Transverse colon (tissue), 4 donors: Measurements from ENCODE around the gene PDXDC1. TPM values are rescaled to one million over a fixed set of nuclear protein-coding genes. Genes with fewer than 3 reads are reported as not detected.
"Not testable (repeated sequence)": the region's sequence is repeated elsewhere in the genome, so short reads cannot be mapped to it uniquely, and the experiment has no call there.

Experiments
- DNase-seq: peaks from one replicate; pipeline ENCODE4 v3.0.0-alpha.2; 2019
- H3K27ac ChIP-seq, 4 donors: fragments of 200-600 bp; sonication (generic); 2 replicates each; pipeline ENCODE4 v1.5.1; 2016 to 2018; ENCODE audit warnings: inconsistent platforms in 4 of 4
- H3K27me3 ChIP-seq: fragments of 200-600 bp; sonication (generic); 2 replicates; pipeline ENCODE4 v1.5.1; 2017; ENCODE audit warnings: inconsistent platforms
- H3K36me3 ChIP-seq, 4 donors: fragments of 200-600 bp; sonication (generic); 2 replicates each; pipeline ENCODE4 v1.5.1; 2017 to 2019; ENCODE audit warnings: inconsistent platforms in 4 of 4
- H3K4me1 ChIP-seq, 4 donors: fragments of 200-600 bp; sonication (generic); 2 replicates each; pipeline ENCODE4 v1.5.1; 2017 to 2020; ENCODE audit warnings: inconsistent platforms in 4 of 4
- H3K4me3 ChIP-seq, 4 donors: fragments of 200-600 bp; sonication (generic); 1 replicate in 1 of 4; 2 replicates in 3 of 4; pipeline versions ENCODE4 v1.5.1 to v1.6.1; 2017 to 2019; ENCODE audit warnings: inconsistent platforms in 4 of 4
- H3K9me3 ChIP-seq, 2 donors: fragments of 200-600 bp; sonication (generic); 2 replicates each; pipeline ENCODE4 v1.5.1; 2017 to 2019; ENCODE audit warnings: inconsistent platforms in 2 of 2
- CTCF ChIP-seq, 5 experiments: fragments of 200-600 bp in 3 of 5; fragments of 450-650 bp in 2 of 5; sonication (generic) in 3 of 5; IDR thresholded peaks; 1 replicate in 2 of 5; 2 replicates in 3 of 5; pipeline ENCODE4 v1.5.1; 2016 to 2017; ENCODE audit warnings: antibody characterized with exemption in 5 of 5, inconsistent platforms in 3 of 5, mild to moderate bottlenecking in 2 of 5, moderate library complexity in 1 of 5
- EP300 ChIP-seq: sonication (generic); formaldehyde crosslinking; IDR thresholded peaks from one replicate; pipeline ENCODE4 v1.6.1; 2017; ENCODE audit warnings: antibody characterized with exemption, low read depth
- POLR2A ChIP-seq: fragments of 450-650 bp; IDR thresholded peaks from one replicate; pipeline ENCODE4 v1.6.1; 2016; ENCODE audit warnings: antibody characterized with exemption, mild to moderate bottlenecking, moderate library complexity
- POLR2AphosphoS5 ChIP-seq, 3 donors: sonication (generic); formaldehyde crosslinking; IDR thresholded peaks; one replicate each; pipeline ENCODE4 v1.6.1; 2016; ENCODE audit warnings: antibody characterized with exemption in 3 of 3
- WGBS, 2 donors: methylation state at CpG; one replicate each; pipeline ENCODE4 v1.1.5; 2018; ENCODE audit warnings: low coverage in 1 of 2; 5-methylcytosine and 5-hydroxymethylcytosine counted together
- in situ Hi-C, 4 donors: fragments of 200-750 bp; cut with MboI; loops; one replicate each; pipeline versions ENCODE4 v1.15.0 to v1.15.1; 2017; ENCODE audit warnings: low sequenced_read_pairs in 3 of 4, low pct_ligation_motif_present in 1 of 4, low pct_unique_long_range_greater_than_20kb in 1 of 4
- intact Hi-C: fragments of 100-400 bp; cut with DNase I; formaldehyde crosslinking; loops from one replicate; pipeline ENCODE4 v1.15.1; 2023; ENCODE audit warnings: low total_unique reads
- total RNA-seq, 4 donors: library from RNA; depleted of rRNA; stranded (reverse); fragments of >200 nt; gene quantifications; one replicate each; pipeline ENCODE4 v1.1.0, GENCODE V29; 2016

Gene PDXDC1
- total RNA-seq, 4 donors from 2014 or later: 95.8 to 162 (median 133) TPM

DNA sequence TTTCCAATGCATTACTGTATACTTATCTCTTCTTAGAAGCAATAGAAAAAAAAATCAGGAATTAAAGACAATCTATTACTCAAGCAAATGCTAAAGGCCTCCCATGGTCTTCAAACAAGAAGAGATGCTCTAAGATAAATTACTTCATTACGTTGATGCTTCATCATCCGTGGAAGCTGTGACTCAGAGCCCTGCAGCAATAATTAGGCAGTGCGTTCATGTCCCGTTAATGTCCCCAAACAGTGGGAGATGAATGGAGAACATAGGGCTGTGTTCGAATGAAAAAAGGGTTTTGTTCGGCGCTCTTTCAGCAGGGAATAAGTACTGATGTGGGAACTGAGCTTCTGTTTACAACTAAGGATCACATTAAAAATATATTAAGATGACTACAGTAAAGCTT lies 15.9 kb upstream of the PDXDC1 start:
- Histone ChIP-seq H3K36me3 (no peaks in the 10 kb centered on the region), H3K4me3 (no peak overlapping the region), H3K27ac (no peak overlapping the region), H3K9me3 (no peaks in the 10 kb centered on the region), H3K27me3 (no peaks in the 10 kb centered on the region), H3K4me1 (peaks cover 0 to 14% (median 6%) of the 10 kb centered on the region in 4 donors)
- in situ Hi-C loops: no loop called here
- intact Hi-C loops: no loop called here
- WGBS, 2 donors: 85 to 86% methylated on average over 7 of the region's 7 CpGs
- TF ChIP-seq EP300 (no peak), POLR2A (no peak), POLR2AphosphoS5 (IDR thresholded peaks at IDR 0.05) (no peak), CTCF (IDR thresholded peaks at IDR 0.05) (no peak)
- DNase-seq: no peak

DNA sequence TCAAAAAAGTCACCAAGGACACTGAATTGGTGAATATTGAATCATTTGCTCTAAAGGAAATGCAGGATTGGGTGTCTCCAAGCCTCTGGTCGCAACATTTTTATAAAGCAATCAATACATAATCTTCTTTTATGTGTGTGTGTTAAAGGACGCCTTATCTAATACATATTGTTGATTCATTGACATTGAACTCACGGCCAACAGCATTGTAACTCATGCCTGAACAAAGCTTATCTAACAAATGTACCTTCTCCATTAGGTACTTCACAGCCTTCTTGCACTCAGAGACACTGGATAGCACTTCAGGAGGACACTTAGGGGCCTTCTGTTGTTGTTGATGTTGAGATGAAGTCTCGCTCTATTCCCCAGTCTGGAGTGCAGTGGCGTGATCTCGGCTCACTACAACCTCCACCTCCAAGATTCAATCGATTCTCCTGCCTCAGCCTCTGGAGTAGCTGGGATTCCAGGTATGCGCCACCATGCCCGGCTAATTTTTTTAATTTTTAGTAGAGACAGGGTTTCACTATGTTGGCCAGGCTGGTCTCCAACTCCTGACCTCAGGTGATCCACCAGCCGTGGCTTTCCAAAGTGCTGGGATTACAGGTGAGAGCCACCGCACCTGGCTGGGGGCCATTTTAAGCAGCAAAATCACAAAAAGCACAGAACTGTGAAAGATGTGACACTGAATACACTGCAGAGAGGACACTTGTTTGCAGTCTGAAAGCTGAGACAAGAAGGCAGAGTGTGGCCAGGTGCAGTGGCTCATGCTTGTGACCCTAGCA lies 13.2 kb upstream of the PDXDC1 start:
- Histone ChIP-seq H3K36me3 (no peaks in the 10 kb centered on the region), H3K27ac (no peak overlapping the region), H3K4me3 (no peak overlapping the region), H3K9me3 (no peaks in the 10 kb centered on the region), H3K4me1 (peaks cover 0 to 11% (median 5%) of the 10 kb centered on the region in 4 donors), H3K27me3 (no peaks in the 10 kb centered on the region)
- intact Hi-C loops (no loop called here), in situ Hi-C loops (no loop called here)
- no peak for TF ChIP-seq EP300
- no peak for TF ChIP-seq POLR2A
- no peak for TF ChIP-seq POLR2AphosphoS5 (IDR thresholded peaks at IDR 0.05)
- TF ChIP-seq CTCF (IDR thresholded peaks at IDR 0.05): no peak
- no peak for DNase-seq
- WGBS, 2 donors: 78 to 79% methylated on average over 11 of the region's 11 CpGs

DNA sequence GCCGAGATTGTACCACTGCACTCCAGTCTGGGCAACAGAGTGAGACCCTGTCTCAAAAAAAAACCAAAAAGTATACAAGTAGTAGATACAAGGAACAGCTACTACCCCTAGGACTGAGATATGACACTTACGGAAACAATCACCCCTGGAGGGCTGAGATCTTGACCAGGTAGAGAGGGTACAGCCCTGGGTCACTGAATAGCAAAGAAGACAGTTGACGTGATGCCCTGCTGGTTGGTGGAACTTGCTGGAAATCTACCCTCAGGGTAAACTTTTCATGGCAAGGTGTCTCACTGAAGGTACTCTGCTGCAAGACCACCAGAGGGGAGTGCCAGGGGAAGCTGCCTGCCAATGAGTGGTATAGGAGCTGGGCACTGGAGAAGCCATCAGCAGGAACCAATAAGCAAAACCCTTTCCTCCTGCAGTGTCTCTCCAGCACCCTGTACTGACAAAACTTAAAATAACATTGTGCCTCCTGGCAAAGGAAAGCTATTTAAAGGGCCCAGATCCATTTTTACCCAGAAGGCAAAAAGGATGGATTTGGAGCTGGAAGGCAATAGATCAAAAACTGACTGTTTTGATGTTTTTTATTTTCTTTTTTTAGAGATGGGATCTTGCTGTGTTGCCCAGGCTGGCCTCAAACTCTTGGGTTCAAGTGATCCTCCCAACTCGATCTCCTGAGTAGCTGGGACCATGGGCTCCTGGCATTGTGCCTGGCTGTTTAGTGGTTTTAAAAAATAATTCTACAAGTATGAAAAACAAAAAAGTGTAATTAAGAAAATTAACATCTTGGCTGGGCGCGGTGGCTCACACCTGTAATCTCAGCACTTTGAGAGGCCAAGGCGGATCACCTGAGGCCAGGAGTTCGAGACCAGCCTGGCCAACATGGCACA lies 11.3 kb upstream of the PDXDC1 start:
- intact Hi-C loops (no loop called here), in situ Hi-C loops (no loop called here)
- H3K27me3 ChIP-seq: no peaks in the 10 kb centered on the region
- H3K4me3 ChIP-seq: no peak overlapping the region
- 71 to 78% methylated on average over 8 of the region's 8 CpGs for WGBS, 2 donors
- H3K27ac ChIP-seq: no peak overlapping the region
- H3K36me3 ChIP-seq: no peaks in the 10 kb centered on the region
- no peaks in the 10 kb centered on the region for H3K4me1 ChIP-seq
- TF ChIP-seq POLR2AphosphoS5 (IDR thresholded peaks at IDR 0.05): no peak
- TF ChIP-seq EP300: no peak
- TF ChIP-seq POLR2A: no peak
- no peak for TF ChIP-seq CTCF (IDR thresholded peaks at IDR 0.05)
- H3K9me3 ChIP-seq: no peaks in the 10 kb centered on the region
- DNase-seq: no peak

GRCh38 chr16:14965328-14965727 lies 9.5 kb upstream of the PDXDC1 start:
- H3K27ac ChIP-seq: no peak overlapping the region
- TF ChIP-seq CTCF (IDR thresholded peaks at IDR 0.05) (no peak), POLR2AphosphoS5 (IDR thresholded peaks at IDR 0.05) (no peak), EP300 (no peak), POLR2A (no peak)
- no peaks in the 10 kb centered on the region for H3K27me3 ChIP-seq
- H3K9me3 ChIP-seq: no peaks in the 10 kb centered on the region
- DNase-seq: no peak
- H3K4me3 ChIP-seq: no peak overlapping the region
- in situ Hi-C loops: no loop called here
- 86 to 91% methylated on average over 16 to 17 of the region's 17 CpGs for WGBS, 2 donors
- intact Hi-C loops: no loop called here
- no peaks in the 10 kb centered on the region for H3K4me1 ChIP-seq
- no peaks in the 10 kb centered on the region for H3K36me3 ChIP-seq

- H3K36me3 ChIP-seq, H3K4me1 ChIP-seq, DNase-seq, H3K9me3 ChIP-seq, H3K4me3 ChIP-seq, H3K27ac ChIP-seq, in situ Hi-C loops, H3K27me3 ChIP-seq, intact Hi-C loops: not testable (repeated sequence)
- WGBS, 2 donors: 93 to 94% methylated on average over 3 of the region's 3 CpGs
These were observed 5.0 kb upstream of the PDXDC1 start for GRCh38 chr16:14969795-14970194.

DNA sequence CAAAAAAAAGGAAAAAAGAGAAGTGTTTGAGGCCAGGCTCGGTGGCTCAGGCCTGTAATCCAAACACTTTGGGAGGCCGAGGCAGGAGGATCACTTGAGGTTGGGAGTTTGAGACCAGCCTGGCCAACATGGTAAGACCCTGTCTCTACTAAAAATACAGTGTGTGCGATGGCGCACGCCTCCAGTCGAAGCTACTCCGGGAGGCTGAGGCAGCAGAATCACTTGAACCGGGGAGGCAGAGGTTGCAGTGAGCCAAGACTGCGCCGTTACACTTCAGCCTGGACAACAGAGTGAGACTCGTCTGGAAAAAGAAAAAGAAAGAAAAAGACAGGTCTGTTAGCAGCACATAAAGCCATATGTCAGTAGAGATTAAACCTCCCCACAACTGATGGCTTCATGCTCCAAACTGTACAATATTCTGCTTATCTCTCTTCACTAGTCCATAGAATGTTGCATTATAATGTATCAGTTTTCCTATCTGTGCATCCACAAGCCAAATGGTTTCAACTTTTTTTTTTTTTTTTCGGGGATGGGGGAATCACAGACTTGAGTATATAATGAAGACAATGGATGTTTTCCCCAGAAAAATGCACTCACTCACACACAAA lies 3.1 kb upstream of the PDXDC1 start:
- H3K27me3 ChIP-seq, in situ Hi-C loops, H3K4me3 ChIP-seq, intact Hi-C loops, H3K27ac ChIP-seq, H3K9me3 ChIP-seq, DNase-seq, H3K36me3 ChIP-seq: not testable (repeated sequence)
- 89 to 91% methylated on average over 12 of the region's 12 CpGs for WGBS, 2 donors
- H3K4me1 ChIP-seq: peaks cover 0 to 16% (median 5%) of the 10 kb centered on the region in 4 donors
